H1 (cell line): ENCODE results near the gene PCNX4.

ENCODE experiments used
- ATF2 ChIP-seq: IDR thresholded peaks from 2 replicates; pipeline ENCODE4 v1.6.1; 2012; ENCODE audit warnings: low read length, inconsistent platforms
- BRCA1 ChIP-seq: IDR thresholded peaks from 2 replicates; pipeline ENCODE4 v1.6.1; 2012; ENCODE audit warnings: low read depth, low read length, improper control_type of control experiment
- CTCF ChIP-seq, 3 experiments: IDR thresholded peaks; 1 replicate in 2 of 3; 2 replicates in 1 of 3; pipeline versions ENCODE4 v1.5.1 to v1.6.1; 2011; ENCODE audit warnings: low read length in 3 of 3, mild to moderate bottlenecking in 3 of 3, inconsistent platforms in 2 of 3, low read depth in 1 of 3, moderate library complexity in 1 of 3; ENCODE audit not compliant: insufficient read depth in 1 of 3; ENCODE audit errors: control extremely low read depth in 1 of 3
- E2F6 ChIP-seq: IDR thresholded peaks from 2 replicates; pipeline ENCODE4 v1.6.1; 2012; ENCODE audit warnings: inconsistent platforms
- MAX ChIP-seq: IDR thresholded peaks from 2 replicates; pipeline ENCODE4 v1.6.1; 2012; ENCODE audit warnings: inconsistent platforms
- SRF ChIP-seq: IDR thresholded peaks from 2 replicates; pipeline ENCODE4 v1.6.1; 2011; ENCODE audit warnings: mild to moderate bottlenecking, low read depth, low read length, moderate library complexity
- TAF1 ChIP-seq: IDR thresholded peaks from 2 replicates; pipeline ENCODE4 v1.6.1; 2011; ENCODE audit warnings: mild to moderate bottlenecking, low read depth, low read length

GRCh38 chr14:60093080-60093479 lies 1.4 kb downstream of the PCNX4 start:
- TF ChIP-seq SRF = no peak
- no peak for TF ChIP-seq E2F6
- no peak for TF ChIP-seq BRCA1
- TF ChIP-seq ATF2 = no peak
- no peak for TF ChIP-seq TAF1
- no peak for TF ChIP-seq CTCF (IDR thresholded peaks at IDR 0.05; ENCODE audit: control extremely low read depth in 1 of 3, insufficient read depth in 1 of 3, low read depth in 1 of 3, low read length in 3 of 3)
- no peak for TF ChIP-seq MAX
